COLO668 (cell line): ENCODE results near the gene TRMT5.

Experiments used
- DNase-seq: peaks from one replicate; lab custom pipeline; 2025; ENCODE audit not compliant: unreplicated experiment; lab: John Stamatoyannopoulos, UW

TRMT5 gene

DNA sequence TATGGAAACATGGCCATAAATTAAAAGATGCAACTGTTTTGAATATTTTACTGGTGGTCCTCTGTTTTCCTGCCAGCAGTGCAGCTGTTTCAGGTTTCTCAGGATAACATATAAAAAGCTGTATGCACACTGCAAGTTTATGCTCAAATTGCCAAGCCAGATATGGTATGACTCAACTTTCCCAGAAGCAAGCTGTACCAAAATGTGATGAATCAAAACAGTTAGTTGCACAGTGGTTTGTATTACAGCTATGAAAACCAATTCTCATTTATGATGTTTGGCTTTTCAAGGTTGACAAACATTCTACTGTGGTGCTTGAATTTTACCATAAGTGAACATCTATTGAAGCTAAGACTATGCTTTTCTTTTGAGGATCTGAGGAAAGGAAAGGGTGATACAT lies 15.5 kb downstream of the TRMT5 start:
- DNase-seq: no peak

DNA sequence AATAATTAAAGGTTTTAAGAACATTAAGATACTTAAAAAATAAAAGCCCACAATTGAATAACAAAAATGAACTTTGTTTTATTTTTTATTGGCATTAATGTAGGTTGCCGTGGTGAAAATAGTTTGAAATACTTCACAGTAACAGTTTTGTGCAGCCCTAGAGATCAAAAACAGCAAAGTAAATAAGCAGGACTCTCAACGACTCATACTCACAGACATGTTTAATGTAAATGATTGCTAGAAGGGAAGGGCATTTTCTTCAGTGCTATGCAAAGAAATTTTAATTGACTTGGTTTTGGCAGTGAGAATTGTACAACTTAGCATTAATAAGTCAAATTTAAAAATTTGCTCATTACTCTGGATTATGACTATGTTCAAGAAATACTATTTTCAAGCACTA lies 16.0 kb downstream of the TRMT5 start:
- no peak for DNase-seq

- DNase-seq: no peak
These were observed 17.1 kb downstream of the TRMT5 start for GRCh38 chr14:60963761-60964160.

- DNase-seq: no peak
These were observed 22.7 kb downstream of the TRMT5 start for GRCh38 chr14:60958146-60958545.

DNA sequence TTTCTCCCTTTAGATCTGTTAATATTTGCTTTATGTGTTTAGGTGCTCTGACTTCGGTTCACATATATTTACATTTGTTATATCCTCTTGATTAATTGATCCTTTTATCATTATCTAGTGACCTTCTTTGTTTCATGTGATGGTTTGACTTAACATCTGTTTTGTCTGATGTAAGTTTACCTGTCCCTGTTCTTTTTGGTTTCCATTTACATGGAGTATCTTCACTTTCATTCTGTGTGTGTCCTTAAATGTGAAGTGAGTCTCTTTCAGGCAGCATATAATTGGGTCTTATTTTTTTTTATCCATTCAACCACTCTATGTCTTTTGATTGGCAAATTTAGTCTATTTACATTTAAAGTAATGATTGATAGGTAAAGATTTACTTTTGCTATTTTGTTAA lies 24.2 kb downstream of the TRMT5 start:
- DNase-seq: no peak

GRCh38 chr14:60956202-60956601 lies 24.7 kb downstream of the TRMT5 start:
- no peak for DNase-seq

- DNase-seq: no peak
These were observed 29.0 kb downstream of the TRMT5 start for GRCh38 chr14:60951776-60952435.

DNA sequence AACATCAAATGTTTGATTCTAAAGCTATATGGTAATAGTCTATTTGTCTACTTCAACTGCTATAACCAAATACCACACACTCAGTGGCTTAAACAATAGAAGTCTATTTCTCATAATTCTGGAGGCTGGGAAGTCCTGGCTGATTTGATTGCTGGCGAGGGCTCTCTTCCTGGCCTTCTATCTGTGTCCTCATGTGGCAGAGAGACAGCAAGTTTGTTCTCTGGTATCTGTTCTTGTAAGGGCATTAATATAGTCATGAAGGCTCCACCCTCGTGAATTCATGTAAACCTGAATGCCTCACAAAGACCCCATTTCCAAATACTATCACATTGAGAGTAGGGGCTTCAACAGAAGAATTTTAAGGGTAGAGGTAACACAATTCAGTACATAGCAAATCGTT lies 34.1 kb downstream of the TRMT5 start:
- DNase-seq: no peak

DNA sequence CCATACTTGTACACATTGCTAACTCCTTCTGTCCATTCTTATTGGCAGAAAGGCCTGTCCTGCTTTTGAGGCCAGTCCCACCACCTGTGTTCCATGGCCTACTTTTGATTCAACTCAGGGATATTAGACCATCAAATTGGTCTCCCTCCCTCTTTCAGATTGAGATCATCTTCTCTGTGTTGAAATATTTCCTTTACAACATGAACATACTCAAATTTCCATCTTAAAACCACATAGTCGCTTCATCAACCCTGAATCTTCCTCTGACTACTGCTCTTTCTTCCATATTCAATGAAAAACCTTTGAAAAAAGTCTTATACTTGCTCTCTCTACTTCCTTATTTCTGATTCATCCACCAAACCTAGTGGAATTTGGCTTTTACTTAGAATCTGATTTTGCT lies 34.9 kb downstream of the TRMT5 start:
- no peak for DNase-seq

GRCh38 chr14:60944204-60944603 lies 36.7 kb downstream of the TRMT5 start:
- no peak for DNase-seq

GRCh38 chr14:60943637-60944032 lies 37.2 kb downstream of the TRMT5 start:
- DNase-seq: no peak

DNA sequence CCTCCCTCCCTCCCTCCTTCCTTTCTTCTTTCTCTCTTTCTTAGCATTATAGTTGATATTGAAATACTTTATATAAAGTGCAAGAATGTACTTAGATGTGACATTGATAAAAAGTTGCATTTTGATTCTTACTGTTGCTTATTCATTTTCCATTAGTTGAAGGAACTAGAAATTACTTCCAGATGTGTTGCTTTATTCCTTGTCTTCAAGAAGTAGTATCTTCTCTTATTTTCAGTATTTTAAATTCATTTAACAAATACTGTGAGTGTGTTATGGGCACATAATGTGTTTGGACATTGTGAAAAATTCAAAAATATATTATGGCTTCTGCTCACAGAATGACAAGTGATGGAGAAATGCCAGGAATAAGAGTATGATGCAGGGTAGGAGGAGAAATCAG lies 45.6 kb downstream of the TRMT5 start:
- DNase-seq: no peak

- no peak for DNase-seq
These were observed 46.8 kb downstream of the TRMT5 start for GRCh38 chr14:60933920-60934655.

GRCh38 chr14:60931218-60931617 lies 49.7 kb downstream of the TRMT5 start:
- DNase-seq: peak; percentile 54

DNA sequence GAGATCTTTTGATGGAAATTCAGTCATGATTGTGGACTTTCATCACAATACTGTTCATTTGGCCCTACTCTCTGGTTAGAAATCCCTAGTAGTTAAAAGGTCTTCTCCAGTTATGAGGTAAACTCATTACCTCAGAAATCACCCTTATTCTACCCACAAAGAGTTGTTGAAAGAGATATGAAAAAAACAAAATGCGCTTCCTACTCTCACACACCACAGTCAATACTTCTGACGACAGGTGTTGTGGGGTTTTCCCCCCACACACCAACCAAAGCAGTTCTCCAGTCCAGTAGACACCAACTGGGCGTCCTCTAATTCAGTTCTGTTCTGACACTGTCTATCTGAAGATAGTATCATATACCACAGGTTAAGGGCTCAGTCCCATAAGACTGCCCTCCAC lies 54.9 kb downstream of the TRMT5 start:
- no peak for DNase-seq

DNA sequence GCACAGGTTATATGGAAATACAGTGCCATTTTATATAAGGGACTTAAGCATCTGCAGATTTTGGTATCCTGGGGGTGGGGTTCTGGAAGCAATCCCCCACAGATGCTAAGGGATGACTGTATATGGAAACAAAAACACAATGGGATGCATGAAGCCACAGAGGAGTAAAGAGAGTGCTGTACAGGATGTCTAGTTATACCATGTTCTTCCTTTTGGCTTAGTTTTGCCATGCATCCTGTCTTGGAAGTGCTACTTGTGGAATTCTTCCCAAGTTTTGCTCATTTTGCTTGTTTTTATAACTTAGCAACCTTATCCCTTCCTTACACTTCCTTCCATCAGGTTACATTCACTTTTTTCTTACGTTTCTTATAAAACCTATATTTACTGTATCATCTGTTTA lies 55.6 kb downstream of the TRMT5 start:
- DNase-seq: no peak

GRCh38 chr14:60922050-60922449 lies 58.8 kb downstream of the TRMT5 start:
- DNase-seq: no peak
